ENCODE measurements around the gene STAG2. TPM values are rescaled to one million over a fixed set of nuclear protein-coding genes. Genes with fewer than 3 reads are reported as not detected.
A peak's percentile ranks its signal among the peaks of the same experiment; 100 is the strongest.

Gene STAG2
- polyA plus RNA-seq: 10 to 100 TPM; 19.7 to 76.6 (median 27.3) TPM
- long read RNA-seq, donor 1, full-length matches to known transcripts: 4 of 15 reads
- long read RNA-seq, donor 1, partial matches to known transcripts: 11 of 15 reads
- long read RNA-seq, donor 1, other reads (novel, unspliced or antisense): 0 of 15 reads
- long read RNA-seq, donor 2: 0 reads
- long read RNA-seq, donor 3, partial matches to known transcripts: 0 of 1 reads
- long read RNA-seq, donor 3, other reads (novel, unspliced or antisense): 0 of 1 reads
- long read RNA-seq, donor 4: 0 reads
- long read RNA-seq, donor 5, partial matches to known transcripts: 0 of 1 reads
- long read RNA-seq, donor 5, other reads (novel, unspliced or antisense): 0 of 1 reads
- long read RNA-seq, donor 6, partial matches to known transcripts: 0 of 2 reads
- long read RNA-seq, donor 6, other reads (novel, unspliced or antisense): 0 of 2 reads
- long read RNA-seq, donor 7, full-length matches to known transcripts: 1 of 13 reads
- long read RNA-seq, donor 7, partial matches to known transcripts: 12 of 13 reads
- long read RNA-seq, donor 7, other reads (novel, unspliced or antisense): 0 of 13 reads
- long read RNA-seq, donor 8: 0 reads
- long read RNA-seq, donor 9: 0 reads
- long read RNA-seq, donor 10, full-length matches to known transcripts: 1 of 6 reads
- long read RNA-seq, donor 10, partial matches to known transcripts: 5 of 6 reads
- long read RNA-seq, donor 10, other reads (novel, unspliced or antisense): 0 of 6 reads

DNA sequence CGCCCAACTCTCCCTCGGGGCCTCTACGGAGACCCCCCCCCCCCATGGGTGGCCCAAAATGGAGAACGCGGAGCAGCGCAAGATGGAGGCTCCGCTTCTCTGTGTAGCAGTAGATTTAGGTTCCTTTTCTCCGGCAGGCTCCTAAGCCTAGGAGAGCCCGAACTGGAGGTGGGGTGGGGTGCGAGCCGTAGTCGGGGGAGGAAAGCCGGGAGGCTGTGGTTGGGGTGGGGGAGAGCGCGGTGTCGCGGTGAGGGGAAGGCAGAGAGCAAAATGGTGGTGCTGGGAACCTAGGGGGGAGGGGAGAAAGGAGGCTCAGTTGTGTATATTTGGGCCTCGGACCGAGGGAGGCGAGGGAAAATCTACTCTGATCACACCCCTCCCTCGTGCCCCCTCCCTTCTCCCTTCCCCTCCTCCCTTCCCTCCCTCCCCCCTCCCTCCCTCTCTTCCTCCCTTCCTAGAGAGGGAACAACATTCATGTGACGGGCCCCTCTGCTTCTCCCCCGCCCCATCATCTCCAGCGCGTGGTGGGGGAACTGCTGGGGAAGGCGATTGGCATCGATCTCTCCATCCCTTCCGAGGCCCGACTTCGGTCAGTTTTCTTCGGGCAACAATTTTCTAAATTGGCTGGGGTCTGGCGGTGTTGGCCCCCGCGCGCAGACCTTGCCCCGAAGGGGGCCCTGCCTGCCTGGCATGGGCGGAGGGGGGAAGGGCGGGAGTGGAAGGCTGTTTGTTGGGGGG, at the start of gene STAG2:
STAG2 (plus strand) TSS at position 439 of the 738 bp plus-strand sequence. CDS start 60,922 bp downstream, outside the sequence.
- WGBS, 3 donors: 1 to 48% (median 18%) methylated on average over 16 to 36 of the region's 38 CpGs
- FAIRE-seq: no peak
- no peaks in the 10 kb centered on the region for H3K27me3 ChIP-seq (ENCODE audit: control insufficient read depth in 3 of 3, insufficient read depth in 3 of 3, low read length in 3 of 3)

GRCh38 chrX:123917069-123917468, 44.4 kb upstream of the STAG2 start:
- H3K36me3 ChIP-seq (ENCODE audit: control insufficient read depth in 3 of 3, insufficient read depth in 2 of 3, low read depth in 1 of 3, low read length in 3 of 3): no peaks in the 10 kb centered on the region
- no peak for DNase-seq
- no peaks in the 10 kb centered on the region for H3K9me3 ChIP-seq (ENCODE audit: control insufficient read depth in 2 of 2, insufficient read depth in 1 of 2, low read depth in 1 of 2, low read length in 1 of 2)
- no peak overlapping the region for H3K27ac ChIP-seq (ENCODE audit: low read depth in 1 of 3, low read length in 2 of 3)
- FAIRE-seq: no peak
- no peaks in the 10 kb centered on the region for H3K27me3 ChIP-seq (ENCODE audit: control insufficient read depth in 3 of 3, insufficient read depth in 3 of 3, low read length in 3 of 3)
- H3K4me1 ChIP-seq (ENCODE audit: control insufficient read depth in 3 of 3, insufficient read depth in 2 of 3, low read depth in 1 of 3, low read length in 2 of 3): peaks cover 0 to 4% (median 0%) of the 10 kb centered on the region in 3 donors
- H3K4me3 ChIP-seq (ENCODE audit: low read depth in 1 of 3, low read length in 3 of 3): no peak overlapping the region

More for the DNA sequence above, at the start of gene STAG2:
- Histone ChIP-seq H3K36me3 (ENCODE audit: control insufficient read depth in 3 of 3, insufficient read depth in 2 of 3, low read depth in 1 of 3, low read length in 3 of 3) (no peaks in the 10 kb centered on the region), H3K9me3 (ENCODE audit: control insufficient read depth in 2 of 2, insufficient read depth in 1 of 2, low read depth in 1 of 2, low read length in 1 of 2) (no peaks in the 10 kb centered on the region), H3K4me1 (ENCODE audit: control insufficient read depth in 3 of 3, insufficient read depth in 2 of 3, low read depth in 1 of 3, low read length in 2 of 3) (no peaks in the 10 kb centered on the region), H3K4me3 (ENCODE audit: low read depth in 1 of 3, low read length in 3 of 3) (peak within 1 kb of the TSS; percentile 68 to 85 (median 76)), H3K27ac (ENCODE audit: low read depth in 1 of 3, low read length in 2 of 3) (peak within 1 kb of the TSS; percentile 97 to 100 (median 97))
- peak; percentile 68 to 76 for DNase-seq

GRCh38 chrX:123918106-123918721, 43.3 kb upstream of the STAG2 start:
- no peaks in the 10 kb centered on the region for H3K36me3 ChIP-seq (ENCODE audit: control insufficient read depth in 3 of 3, insufficient read depth in 2 of 3, low read depth in 1 of 3, low read length in 3 of 3)

DNA sequence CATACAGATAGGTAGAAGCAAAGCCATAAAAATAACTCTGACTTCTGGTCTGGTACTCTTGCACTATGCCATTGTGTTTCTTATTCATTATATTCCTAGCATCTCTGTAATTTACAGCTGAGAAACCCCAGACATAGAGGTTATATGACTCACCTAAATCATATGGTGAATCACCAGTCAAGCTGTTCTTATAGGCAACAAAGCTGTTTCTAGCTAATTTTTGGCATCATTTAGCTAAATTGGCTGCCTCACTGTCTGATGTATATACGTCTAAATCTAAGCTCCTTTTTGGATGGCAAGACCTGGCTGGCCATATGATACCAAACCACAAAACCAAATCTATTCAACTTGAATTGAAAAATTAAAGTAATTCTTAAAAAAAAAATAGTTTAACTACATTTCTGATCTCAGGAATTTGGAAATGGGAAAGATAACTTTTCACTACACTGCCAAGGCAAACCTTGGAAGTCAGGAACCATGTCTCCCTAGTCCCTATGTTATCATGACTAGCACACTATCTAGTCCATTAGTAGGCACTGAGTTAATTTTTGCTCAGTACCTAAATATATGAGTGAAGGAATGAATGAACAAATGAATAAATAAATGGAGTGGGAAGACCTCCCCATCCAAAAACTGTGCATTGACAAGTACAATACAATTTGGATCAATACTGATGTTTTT, 41.3 kb upstream of the STAG2 start:
- 5 to 77% (median 57%) methylated on average over 1 of the region's 1 CpG for WGBS, 3 donors
- no peak for FAIRE-seq

More at GRCh38 chrX:123918106-123918721, 43.3 kb upstream of the STAG2 start:
- FAIRE-seq (no peak), DNase-seq (no peak)
- Histone ChIP-seq H3K9me3 (ENCODE audit: control insufficient read depth in 2 of 2, insufficient read depth in 1 of 2, low read depth in 1 of 2, low read length in 1 of 2) (no peaks in the 10 kb centered on the region), H3K4me1 (ENCODE audit: control insufficient read depth in 3 of 3, insufficient read depth in 2 of 3, low read depth in 1 of 3, low read length in 2 of 3) (peaks cover 0 to 4% (median 0%) of the 10 kb centered on the region in 3 donors), H3K27ac (ENCODE audit: low read depth in 1 of 3, low read length in 2 of 3) (no peak overlapping the region), H3K4me3 (ENCODE audit: low read depth in 1 of 3, low read length in 3 of 3) (no peak overlapping the region), H3K27me3 (ENCODE audit: control insufficient read depth in 3 of 3, insufficient read depth in 3 of 3, low read length in 3 of 3) (no peaks in the 10 kb centered on the region)
- 37 to 58% (median 49%) methylated on average over 4 of the region's 4 CpGs for WGBS, 3 donors

DNA sequence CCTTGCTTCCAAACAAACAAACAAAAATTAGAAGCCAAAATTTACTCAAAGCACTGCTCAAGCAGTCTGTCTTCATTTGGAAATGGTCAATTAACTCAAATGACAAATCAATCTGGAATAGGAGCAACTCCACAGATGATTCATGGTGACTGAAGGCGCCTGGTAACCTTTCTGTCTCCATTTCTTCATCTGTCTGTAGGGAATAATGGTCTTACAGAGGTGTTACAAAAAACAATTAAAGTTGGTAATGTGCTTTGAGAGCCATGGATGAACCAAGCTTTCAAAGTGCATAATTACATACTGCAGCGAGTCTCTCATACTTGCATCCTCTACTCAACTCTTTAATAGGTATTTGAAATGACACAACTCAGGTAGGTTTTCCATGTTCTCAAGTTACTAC, 38.3 kb upstream of the STAG2 start:
- DNase-seq (no peak), FAIRE-seq (no peak)
- H3K27me3 ChIP-seq (ENCODE audit: control insufficient read depth in 3 of 3, insufficient read depth in 3 of 3, low read length in 3 of 3): no peaks in the 10 kb centered on the region
- no peaks in the 10 kb centered on the region for H3K36me3 ChIP-seq (ENCODE audit: control insufficient read depth in 3 of 3, insufficient read depth in 2 of 3, low read depth in 1 of 3, low read length in 3 of 3)
- no peaks in the 10 kb centered on the region for H3K9me3 ChIP-seq (ENCODE audit: control insufficient read depth in 2 of 2, insufficient read depth in 1 of 2, low read depth in 1 of 2, low read length in 1 of 2)
- WGBS, 3 donors: 81 to 97% (median 94%) methylated on average over 2 of the region's 2 CpGs
- H3K4me1 ChIP-seq (ENCODE audit: control insufficient read depth in 3 of 3, insufficient read depth in 2 of 3, low read depth in 1 of 3, low read length in 2 of 3): no peaks in the 10 kb centered on the region
- no peak overlapping the region for H3K27ac ChIP-seq (ENCODE audit: low read depth in 1 of 3, low read length in 2 of 3)
- H3K4me3 ChIP-seq (ENCODE audit: low read depth in 1 of 3, low read length in 3 of 3): no peak overlapping the region

More for the DNA sequence above, 41.3 kb upstream of the STAG2 start:
- Histone ChIP-seq H3K9me3 (ENCODE audit: control insufficient read depth in 2 of 2, insufficient read depth in 1 of 2, low read depth in 1 of 2, low read length in 1 of 2) (no peaks in the 10 kb centered on the region), H3K27me3 (ENCODE audit: control insufficient read depth in 3 of 3, insufficient read depth in 3 of 3, low read length in 3 of 3) (no peaks in the 10 kb centered on the region), H3K4me3 (ENCODE audit: low read depth in 1 of 3, low read length in 3 of 3) (no peak overlapping the region), H3K36me3 (ENCODE audit: control insufficient read depth in 3 of 3, insufficient read depth in 2 of 3, low read depth in 1 of 3, low read length in 3 of 3) (no peaks in the 10 kb centered on the region), H3K27ac (ENCODE audit: low read depth in 1 of 3, low read length in 2 of 3) (no peak overlapping the region), H3K4me1 (ENCODE audit: control insufficient read depth in 3 of 3, insufficient read depth in 2 of 3, low read depth in 1 of 3, low read length in 2 of 3) (peaks cover 0 to 4% (median 0%) of the 10 kb centered on the region in 3 donors)
- no peak for DNase-seq

DNA sequence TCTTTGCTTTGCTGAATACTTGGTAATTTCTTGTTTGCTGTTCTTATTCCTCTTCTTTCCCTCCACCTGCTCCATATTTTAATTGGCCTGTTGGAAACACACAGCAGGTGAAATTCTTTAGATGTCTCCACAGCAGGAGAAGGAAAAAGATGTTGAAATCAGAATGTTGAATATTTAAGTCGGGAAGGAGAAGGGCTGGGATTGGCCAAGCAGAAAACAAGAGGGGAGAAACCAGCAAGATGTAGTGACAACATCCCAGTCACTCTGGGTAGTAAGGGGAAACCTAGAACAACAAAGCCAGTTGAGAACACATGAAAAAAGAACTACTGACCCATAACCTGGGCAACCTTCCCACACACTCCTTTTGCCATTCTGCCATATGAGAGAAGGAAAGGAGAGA, 37.3 kb upstream of the STAG2 start:
- Histone ChIP-seq H3K4me3 (ENCODE audit: low read depth in 1 of 3, low read length in 3 of 3) (no peak overlapping the region), H3K36me3 (ENCODE audit: control insufficient read depth in 3 of 3, insufficient read depth in 2 of 3, low read depth in 1 of 3, low read length in 3 of 3) (no peaks in the 10 kb centered on the region), H3K9me3 (ENCODE audit: control insufficient read depth in 2 of 2, insufficient read depth in 1 of 2, low read depth in 1 of 2, low read length in 1 of 2) (no peaks in the 10 kb centered on the region), H3K27me3 (ENCODE audit: control insufficient read depth in 3 of 3, insufficient read depth in 3 of 3, low read length in 3 of 3) (no peaks in the 10 kb centered on the region), H3K4me1 (ENCODE audit: control insufficient read depth in 3 of 3, insufficient read depth in 2 of 3, low read depth in 1 of 3, low read length in 2 of 3) (no peaks in the 10 kb centered on the region), H3K27ac (ENCODE audit: low read depth in 1 of 3, low read length in 2 of 3) (no peak overlapping the region)
- WGBS, 3 donors: 56 to 71% (median 70%) methylated on average over 1 of the region's 1 CpG
- FAIRE-seq (no peak), DNase-seq (no peak)

DNA sequence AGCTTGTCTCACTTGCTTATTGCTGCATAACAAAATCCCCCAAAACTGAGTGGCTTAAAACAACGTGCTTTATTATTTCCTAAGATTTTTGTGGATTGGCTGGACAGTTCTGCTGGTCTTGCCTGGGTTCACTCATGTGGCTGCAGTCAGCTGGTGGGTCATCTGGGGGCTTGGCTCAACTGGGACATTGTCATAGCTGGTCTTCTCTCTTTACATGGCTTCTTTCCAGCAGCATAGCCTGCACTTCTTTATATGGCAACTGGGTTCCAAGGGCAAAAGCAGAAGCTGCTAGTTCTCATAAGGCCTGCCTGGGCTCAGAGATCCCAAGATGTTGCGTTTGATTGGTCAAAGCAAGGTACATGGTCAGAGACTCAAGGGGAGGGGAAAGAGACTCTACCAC, 33.7 kb upstream of the STAG2 start:
- DNase-seq (no peak), FAIRE-seq (no peak)
- H3K9me3 ChIP-seq (ENCODE audit: control insufficient read depth in 2 of 2, insufficient read depth in 1 of 2, low read depth in 1 of 2, low read length in 1 of 2): peaks cover 0 to 2% of the 10 kb centered on the region in 2 donors
- no peaks in the 10 kb centered on the region for H3K36me3 ChIP-seq (ENCODE audit: control insufficient read depth in 3 of 3, insufficient read depth in 2 of 3, low read depth in 1 of 3, low read length in 3 of 3)
- H3K4me3 ChIP-seq (ENCODE audit: low read depth in 1 of 3, low read length in 3 of 3): no peak overlapping the region
- 74 to 79% (median 78%) methylated on average over 2 of the region's 2 CpGs for WGBS, 3 donors
- H3K4me1 ChIP-seq (ENCODE audit: control insufficient read depth in 3 of 3, insufficient read depth in 2 of 3, low read depth in 1 of 3, low read length in 2 of 3): no peaks in the 10 kb centered on the region
- H3K27ac ChIP-seq (ENCODE audit: low read depth in 1 of 3, low read length in 2 of 3): no peak overlapping the region
- H3K27me3 ChIP-seq (ENCODE audit: control insufficient read depth in 3 of 3, insufficient read depth in 3 of 3, low read length in 3 of 3): no peaks in the 10 kb centered on the region
